Stimulated activated CD4-positive, alpha-beta T cell treated with anti-CD3 and anti-CD28 coated beads, TNF-alpha, amount 100 ng/mL, for 1 hour (primary cell): ENCODE data around the gene SP2.
A peak's percentile ranks its signal among the peaks of the same experiment; 100 is the strongest.

ENCODE experiments used
- DNase-seq, 3 donors: peaks; one replicate each; pipeline ENCODE4 v3.0.0-alpha.2; 2020; ENCODE audit warnings: low read depth in 3 of 3, low spot score in 1 of 3

Gene SP2

DNA sequence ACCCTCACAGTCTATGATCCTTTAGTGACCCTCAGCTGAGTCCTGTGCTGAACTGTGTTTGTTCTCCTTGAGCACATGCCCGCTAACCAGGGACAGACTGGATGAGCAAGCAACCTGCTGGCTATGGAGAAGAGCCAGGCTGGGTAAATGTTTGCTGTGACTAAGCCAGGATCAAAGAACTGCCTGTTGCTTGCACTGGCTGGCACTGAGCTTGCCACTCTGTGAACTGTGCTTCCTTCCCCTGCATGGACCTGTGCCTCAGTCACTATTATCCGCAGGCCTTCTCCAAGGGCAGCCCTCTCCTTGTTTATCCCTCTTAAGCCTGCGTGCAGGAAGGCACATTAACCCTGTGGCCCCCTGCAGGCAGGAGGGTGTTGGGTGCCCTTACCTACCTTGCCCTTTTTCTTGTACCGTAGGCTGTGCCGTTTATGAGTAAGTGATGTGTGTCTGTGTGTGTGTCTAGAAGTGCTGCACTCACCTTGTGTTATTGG, 52.7 kb downstream of the SP2 start:
- DNase-seq, result no peak

DNA sequence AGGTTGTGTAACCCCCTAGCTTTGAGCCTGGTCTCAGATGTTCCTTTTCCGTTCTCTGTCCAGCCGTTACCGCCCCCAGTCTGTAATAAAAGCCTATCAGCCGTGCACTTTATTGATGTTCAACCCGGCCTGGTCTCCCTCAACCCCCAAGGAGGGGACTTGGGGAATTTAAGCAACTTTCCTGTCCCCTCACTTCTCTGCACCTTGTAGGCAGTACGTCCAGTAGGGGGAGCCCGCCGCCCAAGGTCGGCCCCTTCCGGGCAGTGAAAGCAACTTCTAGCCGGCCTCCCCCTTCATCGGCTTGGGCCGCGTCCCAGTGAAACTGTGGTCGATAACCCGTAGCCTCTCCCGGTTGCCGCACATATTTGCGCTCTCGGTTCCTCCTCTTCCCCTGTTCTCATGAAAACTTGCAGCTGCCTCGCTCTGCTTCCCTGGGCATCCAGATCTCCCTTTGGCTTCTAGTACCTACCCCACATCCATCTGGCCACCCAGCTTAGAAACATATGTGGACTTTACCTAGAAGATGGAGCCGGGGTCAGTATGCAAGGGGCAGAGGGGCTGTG, 53.2 kb downstream of the SP2 start:
- peak; percentile 53 to 72 (median 55) for DNase-seq

DNA sequence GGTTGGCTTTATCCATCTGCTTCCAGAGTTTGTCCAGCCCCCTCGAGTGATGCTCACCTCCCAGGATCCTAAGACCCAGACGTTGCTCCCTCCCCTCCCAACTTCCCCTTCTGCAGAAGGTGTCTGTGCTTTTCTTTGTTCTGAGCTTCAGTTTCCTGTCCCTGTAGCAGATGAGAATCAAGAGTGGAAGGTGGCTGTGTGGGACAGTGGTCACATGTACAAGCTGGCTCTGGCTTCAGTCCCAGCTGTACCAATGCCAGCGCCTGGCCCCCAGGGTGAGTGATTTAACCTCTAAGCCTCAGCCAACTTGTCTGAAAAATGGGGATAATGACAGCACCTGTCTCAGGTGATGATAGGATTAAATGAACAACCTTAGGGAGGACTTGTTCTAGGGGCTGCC, 53.9 kb downstream of the SP2 start:
- DNase-seq, result no peak

DNA sequence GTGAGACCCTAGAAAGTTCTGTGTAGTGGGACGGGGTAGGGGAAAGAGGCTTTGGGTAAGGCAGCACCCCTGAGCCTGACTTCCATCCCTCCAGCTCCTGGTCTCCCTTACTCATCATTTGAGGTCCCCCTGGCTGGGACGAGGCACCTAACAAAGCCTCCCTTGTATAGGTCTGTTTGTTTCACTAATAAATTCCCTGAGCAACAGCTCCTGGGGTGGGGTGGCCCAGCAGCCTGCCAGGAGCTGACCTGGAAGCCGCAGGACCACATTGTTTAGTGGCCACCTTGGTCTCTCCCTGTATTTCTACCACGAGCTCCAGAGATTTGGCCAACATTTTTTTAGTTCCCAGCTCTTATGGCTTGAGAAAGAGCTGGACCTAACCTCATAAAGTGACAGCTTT, 54.4 kb downstream of the SP2 start:
- DNase-seq, result no peak

DNA sequence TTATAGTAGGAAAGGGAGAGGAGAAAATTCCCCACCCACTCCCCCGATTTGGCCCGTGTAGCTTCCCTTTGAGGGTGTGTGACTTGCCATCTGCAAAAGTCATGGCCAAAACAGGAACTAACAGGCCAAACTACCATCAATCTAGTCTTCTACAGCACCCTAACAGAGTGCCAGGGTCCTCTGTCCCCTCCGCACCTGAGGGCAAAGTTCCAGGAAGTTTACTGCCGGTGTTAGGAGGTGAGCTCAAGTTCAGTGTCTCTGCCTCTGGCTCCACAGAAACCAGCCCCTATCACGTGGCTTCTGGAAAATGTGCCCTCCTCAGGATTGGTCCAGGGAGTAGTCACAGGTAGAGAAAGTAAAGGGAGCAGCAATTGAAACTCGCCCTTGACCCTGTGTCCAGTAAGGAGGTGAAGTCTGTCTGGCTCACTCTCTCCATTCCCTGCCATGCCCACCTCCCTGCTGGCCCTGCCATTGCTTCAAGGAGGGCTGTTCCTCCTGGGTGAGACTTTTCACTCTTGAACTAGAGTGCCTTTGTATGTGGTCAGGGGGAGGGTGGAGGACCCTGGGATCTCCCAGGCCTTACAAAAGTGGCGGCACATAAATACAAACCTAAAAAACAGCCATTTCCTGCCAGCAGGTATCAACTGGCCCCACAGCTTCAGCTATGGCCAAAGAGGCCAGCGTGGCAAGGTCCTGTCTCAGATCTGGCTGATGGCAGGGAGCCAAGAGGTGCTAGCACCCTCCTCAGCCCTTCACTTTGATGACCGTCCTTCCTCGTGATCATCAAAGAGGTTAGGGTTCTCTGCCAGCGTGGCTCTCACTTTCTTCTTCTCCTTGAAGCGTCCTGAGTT, 56.4 kb downstream of the SP2 start:
- no peak for DNase-seq

DNA sequence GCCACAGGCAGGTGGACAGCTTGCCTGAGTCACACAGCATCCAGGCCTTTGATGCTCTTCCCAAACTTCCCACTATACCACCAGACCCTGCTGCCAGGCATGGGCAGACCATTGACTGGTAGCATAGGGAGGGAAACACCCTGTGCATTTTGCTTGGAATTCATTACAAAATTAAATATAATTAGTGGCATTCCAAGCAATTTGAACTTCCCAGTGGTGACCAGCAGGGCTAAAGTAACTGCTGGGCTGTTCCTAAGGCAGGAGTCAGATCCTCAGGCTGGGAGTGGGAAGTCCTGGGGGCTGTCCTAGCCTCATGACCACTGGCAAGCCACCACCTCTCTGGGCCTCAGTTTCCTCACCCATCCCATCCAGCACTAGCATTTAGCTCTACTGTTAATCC, 57.9 kb downstream of the SP2 start:
- DNase-seq, result no peak

DNA sequence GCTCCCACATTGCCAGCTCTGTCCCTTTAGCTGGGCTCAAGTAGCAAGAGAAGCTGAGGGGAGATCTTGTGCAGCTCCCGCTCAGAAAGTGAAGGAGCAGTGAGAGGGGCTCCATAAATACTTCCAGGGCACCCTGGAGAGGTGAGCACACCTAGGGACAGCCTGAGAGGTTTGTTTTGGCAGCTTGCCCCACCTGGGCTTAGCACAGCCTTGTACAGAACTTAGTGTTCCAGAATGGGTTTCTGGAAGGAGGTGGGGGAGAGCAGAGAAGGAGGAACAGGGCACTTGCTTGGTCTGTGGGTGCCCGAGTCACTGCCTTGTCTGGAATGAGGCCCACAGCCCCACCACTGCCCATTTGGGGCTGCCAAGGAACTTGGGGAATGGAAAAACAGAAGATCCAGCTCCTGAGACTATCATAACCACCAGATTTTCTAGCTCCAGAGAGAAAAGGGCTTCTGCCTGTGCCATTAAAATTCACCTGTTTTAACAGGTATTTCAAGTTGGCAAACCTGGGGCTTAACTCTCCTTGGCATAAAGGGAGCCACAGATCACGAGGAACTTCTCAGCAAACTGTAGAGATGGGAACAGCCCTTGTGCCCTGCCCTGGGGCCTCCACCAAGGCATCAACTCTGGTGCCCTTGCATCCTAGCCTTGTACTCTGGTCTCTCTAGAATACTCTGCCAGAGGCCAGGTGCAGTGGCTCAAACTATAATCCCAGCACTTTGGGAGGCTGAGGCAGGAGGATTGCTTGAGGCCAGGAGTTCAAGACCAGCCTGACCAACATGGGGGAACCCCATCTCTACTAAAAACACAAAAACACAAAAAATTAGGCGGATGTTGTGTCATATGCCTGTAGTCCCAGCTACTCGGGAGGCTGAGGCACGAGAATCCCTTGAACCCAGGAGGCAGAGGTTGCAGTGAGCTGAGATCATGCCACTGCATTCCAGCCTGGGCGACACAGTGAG, 59.7 kb downstream of the SP2 start:
- DNase-seq, result no peak

DNA sequence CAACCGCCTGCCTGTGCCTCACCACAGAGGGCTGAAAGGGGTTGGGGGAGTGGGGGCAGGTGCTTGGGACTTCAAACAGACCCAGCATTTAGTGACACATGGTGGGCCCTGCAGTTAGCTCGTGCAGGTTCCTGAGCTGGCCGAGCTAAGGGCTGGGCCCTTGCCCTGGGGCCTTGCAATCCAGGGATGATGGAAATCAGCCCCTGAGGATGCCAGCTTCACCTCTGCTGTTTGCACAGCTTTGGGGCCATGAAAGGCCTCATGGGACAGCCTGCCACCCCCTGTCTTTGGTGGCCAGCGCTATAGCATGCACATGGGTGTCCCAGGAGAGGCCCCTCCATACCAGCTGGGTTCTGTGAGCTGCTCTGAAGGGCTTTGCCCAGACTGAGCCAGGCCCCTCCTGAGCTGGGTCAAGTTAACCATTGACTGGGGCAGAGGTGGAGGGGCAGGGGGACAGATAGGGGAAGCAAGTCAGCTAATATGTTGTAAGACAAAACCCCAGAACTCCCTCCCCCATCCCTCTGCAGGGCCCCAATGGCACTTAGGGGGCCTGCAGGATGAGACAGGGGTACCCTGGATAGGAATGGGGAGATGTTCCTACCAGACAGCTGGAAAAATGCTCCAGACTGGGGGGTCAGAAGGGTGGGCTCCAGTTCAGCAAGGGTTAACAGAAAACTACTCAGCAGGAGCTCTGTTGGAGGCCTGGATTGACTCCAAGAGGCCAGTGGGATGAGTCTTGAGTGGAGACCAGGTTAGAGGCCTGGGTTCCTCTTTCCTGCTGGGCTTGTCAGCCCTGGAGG, 61.0 kb downstream of the SP2 start:
- no peak for DNase-seq

DNA sequence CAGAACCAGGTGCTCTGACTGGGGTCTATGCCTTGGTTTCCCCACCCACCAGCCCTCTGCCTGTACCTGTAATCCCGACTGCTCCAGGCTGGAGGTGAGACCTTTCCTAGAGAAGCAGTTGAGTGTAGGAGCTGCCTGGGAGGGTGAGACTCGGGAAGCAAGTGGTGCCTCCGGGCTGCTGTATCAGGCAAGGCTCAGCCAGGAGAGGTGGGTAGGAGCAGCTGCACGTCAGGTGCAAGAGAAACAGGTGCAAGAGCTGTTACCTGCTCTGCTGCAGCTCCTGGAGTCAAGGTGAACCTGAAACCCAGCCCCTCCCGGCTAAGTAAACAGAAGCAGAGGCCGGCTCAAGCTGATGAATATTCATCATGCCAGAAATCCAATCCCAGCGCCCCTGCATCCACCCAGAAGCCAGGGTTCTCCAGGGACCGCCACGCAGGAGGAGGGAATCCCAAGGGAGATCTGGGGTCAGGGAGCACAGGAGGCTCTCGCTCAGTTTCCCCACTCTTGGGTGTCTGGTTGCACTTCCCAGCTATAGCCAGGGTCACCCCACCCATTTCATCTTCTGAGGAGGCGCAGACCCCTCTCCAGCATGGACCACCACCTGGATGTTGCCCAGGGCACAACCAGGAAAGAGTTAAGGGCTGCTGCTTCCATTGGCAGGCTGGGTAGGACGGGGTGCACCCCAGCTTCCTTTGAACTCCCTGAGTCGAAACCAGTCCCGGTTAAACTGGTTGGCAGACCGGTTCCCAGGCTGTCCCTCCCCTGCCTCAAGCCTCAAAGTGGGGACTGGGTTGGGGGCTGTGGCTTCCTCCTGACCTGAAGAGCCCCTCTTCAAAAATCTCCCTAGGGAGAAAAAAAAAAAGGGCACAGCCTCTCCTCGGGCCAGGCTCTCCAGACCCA, 61.8 kb downstream of the SP2 start, which contains the start of gene PRR15L:
TSS of gene PRR15L (minus strand) at position 293 of the 900 bp plus-strand sequence. CDS start 4,649 bp downstream, outside the sequence.
- no peak for DNase-seq

DNA sequence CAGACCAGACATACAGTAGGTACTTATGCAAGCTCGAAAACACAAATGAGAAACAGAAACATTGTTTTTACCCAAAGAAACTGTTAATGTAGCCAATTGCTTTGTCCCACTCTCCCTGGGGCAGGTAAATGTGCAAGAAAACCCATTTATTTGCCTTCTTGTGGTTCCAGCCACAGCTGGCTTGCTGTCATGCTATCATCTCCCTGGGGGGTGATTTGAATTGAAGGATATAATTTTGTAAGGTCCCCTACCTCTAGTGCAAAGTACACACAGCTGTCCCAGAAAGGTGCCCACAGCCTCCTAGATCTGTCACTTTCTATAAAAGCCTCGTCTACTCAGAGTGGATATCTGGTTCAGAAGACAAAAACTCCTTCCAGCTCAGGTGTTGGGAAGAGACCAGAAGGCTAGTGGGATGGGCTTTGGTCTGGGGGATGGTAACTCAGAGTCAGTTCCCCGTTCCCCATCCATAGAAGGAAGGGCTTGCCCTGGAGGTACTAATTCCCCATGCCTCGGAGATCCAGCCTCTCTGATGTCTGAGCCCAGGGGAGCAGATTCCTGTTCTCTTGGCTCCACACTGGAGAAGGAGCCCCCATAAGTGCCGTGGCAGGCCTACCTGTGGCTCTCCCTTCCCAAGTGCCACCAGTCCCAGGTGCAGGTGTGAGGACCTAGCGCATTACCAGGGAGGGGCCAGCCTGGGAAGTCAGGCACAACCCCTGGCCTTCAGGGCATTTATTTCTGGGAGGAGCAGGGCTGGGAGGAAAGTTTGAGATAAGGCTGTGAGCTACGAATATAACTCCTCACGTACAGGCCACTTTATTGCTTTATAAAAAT, 64.0 kb downstream of the SP2 start:
- DNase-seq, result no peak

DNA sequence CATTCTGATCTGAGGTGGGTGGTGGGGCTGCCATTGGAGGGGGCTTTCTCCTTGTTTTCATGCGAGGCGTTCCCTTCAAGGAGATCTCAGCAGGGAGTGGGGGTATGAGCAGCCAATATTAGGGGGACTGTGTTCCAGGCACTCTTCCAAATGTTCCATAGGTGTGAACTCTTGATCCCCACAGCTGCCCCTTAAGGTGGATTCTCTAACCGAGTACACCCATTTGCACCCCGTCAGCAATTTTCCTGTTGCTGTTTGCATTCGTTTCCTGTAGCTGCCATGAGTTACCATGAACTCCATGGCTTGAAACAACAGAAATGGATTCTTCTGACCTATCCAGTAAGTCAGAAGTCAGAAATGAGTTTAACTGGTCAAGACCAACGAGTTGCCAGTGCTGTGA, 65.4 kb downstream of the SP2 start:
- DNase-seq, result no peak

DNA sequence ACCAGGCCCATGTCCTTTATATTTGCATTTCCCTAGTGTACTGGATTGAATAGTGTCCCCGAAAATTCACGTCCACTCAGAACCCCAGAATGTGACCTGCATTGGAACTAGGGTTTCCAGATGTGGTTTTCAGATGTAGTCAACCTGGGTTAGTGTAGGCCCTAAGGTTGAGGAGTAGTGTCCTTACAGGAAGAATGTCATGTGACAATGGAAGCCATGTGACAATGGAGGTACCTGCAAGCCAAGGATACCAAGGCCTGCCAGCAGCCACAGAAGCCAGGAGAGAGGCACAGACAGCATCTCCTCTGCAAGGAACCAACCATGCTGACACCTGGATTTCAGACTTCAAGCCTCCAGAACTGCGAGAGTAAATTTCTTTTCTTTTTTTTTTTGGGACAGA, 66.9 kb downstream of the SP2 start:
- DNase-seq, result no peak

DNA sequence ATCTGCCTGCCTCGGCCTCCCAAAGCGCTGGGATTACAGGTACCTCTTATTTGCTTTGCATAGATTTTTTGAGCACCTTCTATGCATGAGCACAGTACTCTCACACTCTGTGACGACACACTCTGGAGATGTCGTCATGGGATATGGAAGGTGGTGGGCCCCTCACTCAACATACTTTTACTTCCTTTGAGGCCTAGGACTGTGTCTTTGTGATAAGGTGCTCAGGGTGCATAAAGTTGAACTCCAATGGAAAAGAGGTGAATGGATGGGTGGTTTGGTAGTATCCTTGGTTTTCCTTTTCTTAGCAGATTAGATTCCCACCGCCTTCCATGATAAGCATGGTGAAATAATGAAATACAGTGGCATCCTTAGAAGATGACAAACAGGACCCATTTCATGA, 68.8 kb downstream of the SP2 start:
- DNase-seq, result no peak

DNA sequence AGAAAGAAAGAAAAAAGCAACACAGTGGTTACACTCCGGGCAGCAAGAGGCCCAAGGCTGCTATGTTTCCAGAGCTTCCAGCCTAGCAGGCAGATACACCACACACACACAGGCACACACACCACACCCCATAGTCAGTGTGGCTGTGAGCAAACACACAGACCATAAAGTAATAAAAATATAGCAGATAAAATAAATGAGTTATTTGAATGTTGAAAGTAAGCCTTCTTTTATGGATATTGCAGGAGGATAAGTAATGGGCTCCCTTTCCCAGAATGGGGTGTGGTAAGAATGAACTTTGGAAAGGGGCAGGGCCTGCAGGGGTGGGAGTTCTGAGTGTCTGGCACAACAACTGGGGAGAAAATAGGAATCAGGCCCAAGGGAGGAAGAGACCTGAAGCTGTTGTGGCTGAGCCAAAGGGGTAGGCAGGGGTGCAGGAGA, 70.1 kb downstream of the SP2 start:
- DNase-seq, result no peak

DNA sequence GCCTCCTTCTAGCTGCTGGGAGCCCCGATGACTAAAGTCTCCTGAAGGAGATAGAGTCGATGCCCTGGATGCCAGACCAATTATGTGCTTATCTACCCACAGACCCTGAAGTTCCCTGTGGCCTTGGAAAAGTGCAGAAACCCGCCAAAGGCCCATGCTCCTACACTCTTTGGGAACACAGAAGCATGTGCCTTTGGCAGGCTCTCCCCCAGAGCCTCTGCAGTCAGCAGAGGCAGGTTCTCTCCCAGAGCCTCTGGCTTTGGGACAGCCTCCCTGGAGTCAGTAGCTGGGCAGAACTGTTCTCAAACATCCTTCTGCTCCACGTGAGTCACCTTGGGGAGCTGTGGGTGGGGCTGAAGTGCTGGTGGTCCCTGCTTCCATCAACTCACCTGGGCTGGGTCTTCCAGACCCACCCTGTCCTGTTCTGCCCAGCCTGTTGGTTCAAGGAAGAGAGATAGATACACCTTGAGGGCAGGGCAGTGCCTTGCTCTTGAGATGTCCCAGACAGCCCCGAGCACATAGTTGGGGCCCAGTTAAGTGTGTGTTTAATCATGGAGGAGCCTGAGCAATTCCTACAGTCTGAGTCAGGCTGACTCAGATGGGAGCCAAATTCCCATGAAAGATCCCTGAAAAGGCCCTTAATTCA, 71.7 kb downstream of the SP2 start:
- DNase-seq, result no peak

DNA sequence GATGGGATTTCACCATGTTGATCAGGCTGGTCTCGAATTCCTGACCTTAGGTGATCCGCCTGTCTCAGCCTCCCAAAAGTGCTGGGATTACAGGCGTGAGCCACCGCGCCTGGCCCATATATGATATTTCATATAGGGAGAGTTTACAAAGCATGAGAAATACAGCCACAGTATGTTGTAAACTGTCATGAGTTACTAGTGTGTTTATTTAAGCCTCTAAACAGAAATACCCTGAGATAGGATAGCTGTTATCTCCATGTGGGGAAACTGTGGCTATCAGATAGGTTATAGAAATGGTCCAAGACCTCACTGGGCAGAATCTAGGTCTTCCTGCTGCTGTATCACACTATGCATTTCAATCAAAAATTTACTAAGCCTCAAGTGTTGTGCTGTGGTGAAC, 72.8 kb downstream of the SP2 start:
- DNase-seq, result no peak

DNA sequence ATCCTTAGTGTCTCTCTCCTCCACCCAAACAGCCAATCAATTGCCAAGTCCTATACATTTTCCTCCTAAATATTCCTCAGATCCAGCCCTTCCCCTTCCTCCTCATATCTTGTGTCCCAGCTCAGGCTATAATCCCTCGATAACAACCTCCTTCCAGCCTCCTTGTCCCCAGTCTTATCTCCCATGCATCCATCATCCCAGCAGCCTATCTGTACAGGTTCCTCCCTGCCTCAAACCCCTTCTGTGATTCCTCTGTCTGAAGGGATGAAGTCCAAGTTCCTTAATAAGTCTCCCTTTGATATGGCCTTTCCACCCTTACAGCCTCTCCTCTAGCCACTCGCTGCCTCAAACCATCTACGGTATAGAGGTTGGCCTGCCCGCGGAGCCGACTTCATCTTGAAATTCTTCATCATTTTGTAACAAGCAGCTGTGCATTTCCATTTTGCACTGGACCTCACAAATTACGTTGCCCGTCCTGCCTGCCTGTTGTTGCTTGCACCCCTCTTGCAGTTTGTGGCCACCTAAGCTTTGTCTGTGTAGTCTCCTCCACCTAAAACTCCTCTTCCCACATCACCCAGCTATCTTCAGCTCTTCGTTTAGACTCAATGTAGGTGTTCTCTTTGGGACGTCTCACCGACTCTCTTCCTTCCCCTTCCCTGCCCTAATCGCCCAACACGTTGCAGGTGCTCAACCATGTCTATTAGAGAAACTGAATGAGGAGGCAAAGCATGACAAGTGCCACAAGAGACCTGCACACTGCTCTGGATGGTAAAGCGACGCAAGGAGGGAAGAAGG, 74.1 kb downstream of the SP2 start:
- no peak for DNase-seq
